Liver (tissue), 9 donors: ENCODE data around the gene ANKRD31. TPM values are rescaled to one million over a fixed set of nuclear protein-coding genes. Genes with fewer than 3 reads are reported as not detected.

Experiments used
- DNase-seq: peaks from one replicate; pipeline ENCODE4 v3.0.0-alpha.2; 2017; ENCODE audit warnings: low spot score
- H3K27ac ChIP-seq, 2 donors: one replicate each; pipeline ENCODE4 v1.7.0; 2013; ENCODE audit warnings: inconsistent platforms in 2 of 2, low read length in 2 of 2, control low read depth in 1 of 2, low read depth in 1 of 2, mild to moderate bottlenecking in 1 of 2
- H3K27me3 ChIP-seq, 4 donors: one replicate each; pipeline versions ENCODE4 v1.6.1 to v1.7.0; 2013; ENCODE audit warnings: low read length in 3 of 4, inconsistent platforms in 1 of 4, mild to moderate bottlenecking in 1 of 4, moderate library complexity in 1 of 4; ENCODE audit not compliant: control insufficient read depth in 4 of 4, insufficient read depth in 4 of 4
- H3K36me3 ChIP-seq, 4 donors: one replicate each; pipeline versions ENCODE4 v1.6.1 to v1.7.0; 2013; ENCODE audit warnings: low read length in 3 of 4, mild to moderate bottlenecking in 3 of 4, low read depth in 1 of 4, moderate library complexity in 1 of 4; ENCODE audit not compliant: control insufficient read depth in 4 of 4, insufficient read depth in 3 of 4
- H3K4me1 ChIP-seq, 4 donors: one replicate each; pipeline versions ENCODE4 v1.6.1 to v1.7.0; 2013; ENCODE audit warnings: low read length in 3 of 4, mild to moderate bottlenecking in 3 of 4, moderate library complexity in 1 of 4; ENCODE audit not compliant: control insufficient read depth in 4 of 4, insufficient read depth in 4 of 4
- H3K4me3 ChIP-seq, 3 donors: one replicate each; pipeline versions ENCODE4 v1.6.1 to v1.7.0; 2013; ENCODE audit warnings: low read length in 3 of 3, control low read depth in 1 of 3, low read depth in 1 of 3, mild to moderate bottlenecking in 1 of 3
- H3K9ac ChIP-seq, 2 donors: one replicate each; pipeline ENCODE4 v1.7.0; 2013; ENCODE audit warnings: low read length in 2 of 2, mild to moderate bottlenecking in 2 of 2, moderate library complexity in 2 of 2, control low read depth in 1 of 2, low read depth in 1 of 2
- H3K9me3 ChIP-seq, 4 donors: one replicate each; pipeline versions ENCODE4 v1.6.1 to v1.7.0; 2013; ENCODE audit warnings: low read length in 3 of 4; ENCODE audit not compliant: control insufficient read depth in 4 of 4
- ATF3 ChIP-seq: IDR thresholded peaks from 2 replicates; pipeline ENCODE4 v1.6.1; 2016; ENCODE audit warnings: antibody characterized with exemption
- EGR1 ChIP-seq, 2 donors: IDR thresholded peaks; 2 replicates each; pipeline ENCODE4 v1.6.1; 2016 to 2018; ENCODE audit warnings: antibody characterized with exemption in 2 of 2, low read depth in 2 of 2
- FOXA1 ChIP-seq: IDR thresholded peaks from 2 replicates; pipeline ENCODE4 v1.6.1; 2016; ENCODE audit warnings: antibody characterized with exemption
- FOXA2 ChIP-seq: IDR thresholded peaks from 2 replicates; pipeline ENCODE4 v1.6.1; 2016; ENCODE audit warnings: antibody characterized with exemption
- GABPA ChIP-seq, 2 donors: IDR thresholded peaks in 1 of 2; conservative IDR thresholded peaks in 1 of 2; 2 replicates each; pipeline ENCODE4 v1.6.1; 2016; ENCODE audit warnings: antibody characterized with exemption in 2 of 2, mild to moderate bottlenecking in 1 of 2, moderate library complexity in 1 of 2
- HNF4A ChIP-seq, 2 donors: conservative IDR thresholded peaks; 2 replicates each; pipeline ENCODE4 v1.6.1; 2016; ENCODE audit warnings: antibody characterized with exemption in 2 of 2, mild to moderate bottlenecking in 2 of 2
- JUND ChIP-seq, 2 donors: IDR thresholded peaks; 2 replicates each; pipeline ENCODE4 v1.6.1; 2016; ENCODE audit warnings: antibody characterized with exemption in 2 of 2
- MAX ChIP-seq: IDR thresholded peaks from 2 replicates; pipeline ENCODE4 v1.6.1; 2016; ENCODE audit warnings: antibody characterized with exemption
- NR2F2 ChIP-seq: IDR thresholded peaks from 2 replicates; pipeline ENCODE4 v1.6.1; 2016; ENCODE audit warnings: antibody characterized with exemption
- RAD21 ChIP-seq, 2 donors: IDR thresholded peaks; 2 replicates each; pipeline ENCODE4 v1.6.1; 2016; ENCODE audit warnings: antibody characterized with exemption in 2 of 2, mild to moderate bottlenecking in 2 of 2
- RXRA ChIP-seq, 2 donors: IDR thresholded peaks; 2 replicates each; pipeline ENCODE4 v1.6.1; 2017 to 2018; ENCODE audit warnings: antibody characterized with exemption in 2 of 2, mild to moderate bottlenecking in 1 of 2
- TAF1 ChIP-seq: conservative IDR thresholded peaks from 2 replicates; pipeline ENCODE4 v1.6.1; 2016; ENCODE audit warnings: antibody characterized with exemption, mild to moderate bottlenecking
- YY1 ChIP-seq: IDR thresholded peaks from 2 replicates; pipeline ENCODE4 v1.6.1; 2016; ENCODE audit warnings: antibody characterized with exemption, mild to moderate bottlenecking
- ZBTB33 ChIP-seq: IDR thresholded peaks from 2 replicates; pipeline ENCODE4 v1.6.1; 2016; ENCODE audit warnings: antibody characterized with exemption
- WGBS: extraction: QIAGEN DNeasy Blood & Tissue Kit; methylation state at CpG from one replicate; pipeline ENCODE4 v1.1.7; 2013; 5-methylcytosine and 5-hydroxymethylcytosine counted together
- polyA plus RNA-seq, 2 donors: library from polyadenylated mRNA; stranded (reverse) in 1 of 2; unstranded in 1 of 2; fragments of 200-250 nt in 1 of 2; fragments of >200 nt in 1 of 2; fragmentation: Nextera tagmentation in 1 of 2; extraction: Ambion mirVana in 1 of 2; gene quantifications; one replicate each; pipeline versions ENCODE4 v1.2.1 to v1.2.3, GENCODE V29; 2013 to 2015
- total RNA-seq, 2 donors: library from RNA; depleted of rRNA; stranded (reverse); fragments of >200 nt; gene quantifications; one replicate each; pipeline ENCODE4 v1.2.3, GENCODE V29; 2014
- donor health status: healthy.
- donor health status: healthy.
- donor health status: healthy.
- donor health status: healthy.
- donor health status: healthy.

Gene ANKRD31
- total and polyA plus RNA-seq, 4 donors: 0.03 to 0.08 (median 0.04) TPM

- Histone ChIP-seq H3K36me3 (no peaks in the 10 kb centered on the region), H3K4me1 (peaks cover 2 to 6% (median 5%) of the 10 kb centered on the region in 4 donors), H3K27ac (no peak overlapping the region), H3K9me3 (no peaks in the 10 kb centered on the region), H3K27me3 (no peaks in the 10 kb centered on the region), H3K9ac (no peak overlapping the region), H3K4me3 (no peak overlapping the region)
- WGBS: 87% methylated on average over 3 of the region's 3 CpGs
- TF ChIP-seq HNF4A (conservative IDR thresholded peaks at IDR 0.05) (no peak), TAF1 (no peak), EGR1 (IDR thresholded peaks at IDR 0.05; ENCODE audit: low read depth in 2 of 2) (no peak), NR2F2 (no peak), FOXA2 (no peak), ZBTB33 (no peak), FOXA1 (no peak), RXRA (IDR thresholded peaks at IDR 0.05) (no peak), GABPA (IDR thresholded peaks at IDR 0.05 in 1 of 2, conservative IDR thresholded peaks at IDR 0.05 in 1 of 2) (no peak)
- DNase-seq: no peak
Observed at GRCh38 chr5:75058986-75059535, 177.6 kb downstream of the ANKRD31 start.

GRCh38 chr5:75057561-75057960 lies 179.1 kb downstream of the ANKRD31 start:
- Histone ChIP-seq H3K27me3 (no peaks in the 10 kb centered on the region), H3K4me3 (no peak overlapping the region), H3K27ac (no peak overlapping the region), H3K9ac (no peak overlapping the region), H3K36me3 (no peaks in the 10 kb centered on the region), H3K9me3 (no peaks in the 10 kb centered on the region), H3K4me1 (peaks cover 3 to 11% (median 9%) of the 10 kb centered on the region in 4 donors)
- no peak for DNase-seq
- no peak for TF ChIP-seq RAD21 (IDR thresholded peaks at IDR 0.05)
- no peak for TF ChIP-seq GABPA (IDR thresholded peaks at IDR 0.05 in 1 of 2, conservative IDR thresholded peaks at IDR 0.05 in 1 of 2)
- WGBS: 65% methylated on average over 2 of the region's 2 CpGs

- no peak overlapping the region for H3K9ac ChIP-seq
- no peaks in the 10 kb centered on the region for H3K36me3 ChIP-seq
- no peak overlapping the region for H3K4me3 ChIP-seq
- TF ChIP-seq EGR1 (IDR thresholded peaks at IDR 0.05; ENCODE audit: low read depth in 2 of 2) (no peak), TAF1 (no peak), FOXA2 (no peak), RXRA (IDR thresholded peaks at IDR 0.05) (no peak), MAX (no peak), NR2F2 (no peak), ATF3 (no peak), FOXA1 (no peak), GABPA (IDR thresholded peaks at IDR 0.05 in 1 of 2, conservative IDR thresholded peaks at IDR 0.05 in 1 of 2) (no peak), HNF4A (conservative IDR thresholded peaks at IDR 0.05) (no peak), YY1 (no peak), JUND (IDR thresholded peaks at IDR 0.05) (no peak)
- WGBS: 94% methylated on average over 1 of the region's 1 CpG
- DNase-seq: no peak
- H3K27ac ChIP-seq: no peak overlapping the region
- H3K27me3 ChIP-seq: no peaks in the 10 kb centered on the region
- no peaks in the 10 kb centered on the region for H3K9me3 ChIP-seq
- H3K4me1 ChIP-seq: peaks cover 3 to 17% (median 11%) of the 10 kb centered on the region in 4 donors
Observed at GRCh38 chr5:75055727-75056144, 180.9 kb downstream of the ANKRD31 start.
